Placental pericyte (primary cell): Measurements from ENCODE around the gene KLHDC8A. TPM values are rescaled to one million over a fixed set of nuclear protein-coding genes. Genes with fewer than 3 reads are reported as not detected.

Experiments
- small RNA-seq: library from RNA; depleted of rRNA; stranded (forward); fragments of <200 nt; gene quantifications from one replicate; pipeline ENCODE3, GENCODE V24; 2012; ENCODE audit warnings: low replicate concordance
- total RNA-seq: library from RNA; depleted of rRNA; stranded (reverse); fragments of >200 nt; gene quantifications from 2 replicates; pipeline ENCODE4 v1.2.3, GENCODE V29; 2012

Gene KLHDC8A
- total RNA-seq, result not detected in 2 replicates

GRCh38 chr1:205356440-205357139, at the start of gene KLHDC8A:
Gene KLHDC8A, minus strand, starts transcription at chr1:205356922. Its CDS starts 13,318 bp downstream, at chr1:205343604.

GRCh38 chr1:205321162-205321958, 35.4 kb downstream of the KLHDC8A start, which contains the start of gene NUAK2:
Gene NUAK2, minus strand, starts transcription at chr1:205321745. Its CDS starts 117 bp downstream, at chr1:205321628.

Small RNA genes lying within 50 kb of the gene (small RNA-seq; reads per million reads assigned to genes)
- gene SNRPGP10, result not detected

Other genes with a start within 250 kb of the KLHDC8A start
- 14.7 and 20.6 TPM in 2 replicates for gene RBBP5, start 234.9 kb downstream of the KLHDC8A start, total RNA-seq
- gene DSTYK, start 145.2 kb downstream of the KLHDC8A start, total RNA-seq, result 11.2 and 12.5 TPM in 2 replicates
- gene TMCC2, start 129.0 kb downstream of the KLHDC8A start, total RNA-seq, result 3.9 and 5.7 TPM in 2 replicates
- 5.5 and 9.7 TPM in 2 replicates for gene NUAK2, start 35.2 kb downstream of the KLHDC8A start, total RNA-seq
- gene LEMD1, start 65.1 kb upstream of the KLHDC8A start, total RNA-seq, result not detected in 2 replicates
- not detected in 2 replicates for gene BLACAT1, start 99.1 kb upstream of the KLHDC8A start, total RNA-seq
- gene CDK18, start 147.7 kb upstream of the KLHDC8A start, total RNA-seq, result 0.14 and 0.22 TPM in 2 replicates